HG03097 (cell line): ENCODE results near the gene SUPT3H.
"Not testable (repeated sequence)": the region's sequence is repeated elsewhere in the genome, so short reads cannot be mapped to it uniquely, and the experiment has no call there.

ENCODE experiments used
- ATAC-seq: cut with Tn5 transposase; IDR thresholded peaks from one replicate; pipeline ENCODE4 v1.9.1; 2021; ENCODE audit not compliant: unreplicated experiment, low FRiP score

Gene SUPT3H

DNA sequence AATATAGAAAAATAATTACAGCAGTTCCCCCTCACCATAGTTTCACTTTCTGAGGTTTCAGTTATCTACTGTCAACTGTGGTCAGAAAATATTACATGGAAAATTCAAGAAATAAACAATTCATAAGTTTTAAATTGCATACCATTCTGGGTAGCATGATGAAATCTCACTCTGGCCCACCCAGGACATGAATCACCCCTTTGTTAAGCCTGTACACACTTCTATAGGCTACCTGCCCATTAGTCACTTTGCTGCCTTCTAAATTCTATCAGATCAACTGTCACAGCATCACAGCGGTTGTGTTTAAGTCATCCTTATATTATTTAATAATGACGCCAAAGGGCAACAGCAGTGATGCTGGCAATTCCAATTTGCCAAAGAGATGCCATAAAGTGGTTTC lies 189.9 kb downstream of the SUPT3H start:
- no peak for ATAC-seq

DNA sequence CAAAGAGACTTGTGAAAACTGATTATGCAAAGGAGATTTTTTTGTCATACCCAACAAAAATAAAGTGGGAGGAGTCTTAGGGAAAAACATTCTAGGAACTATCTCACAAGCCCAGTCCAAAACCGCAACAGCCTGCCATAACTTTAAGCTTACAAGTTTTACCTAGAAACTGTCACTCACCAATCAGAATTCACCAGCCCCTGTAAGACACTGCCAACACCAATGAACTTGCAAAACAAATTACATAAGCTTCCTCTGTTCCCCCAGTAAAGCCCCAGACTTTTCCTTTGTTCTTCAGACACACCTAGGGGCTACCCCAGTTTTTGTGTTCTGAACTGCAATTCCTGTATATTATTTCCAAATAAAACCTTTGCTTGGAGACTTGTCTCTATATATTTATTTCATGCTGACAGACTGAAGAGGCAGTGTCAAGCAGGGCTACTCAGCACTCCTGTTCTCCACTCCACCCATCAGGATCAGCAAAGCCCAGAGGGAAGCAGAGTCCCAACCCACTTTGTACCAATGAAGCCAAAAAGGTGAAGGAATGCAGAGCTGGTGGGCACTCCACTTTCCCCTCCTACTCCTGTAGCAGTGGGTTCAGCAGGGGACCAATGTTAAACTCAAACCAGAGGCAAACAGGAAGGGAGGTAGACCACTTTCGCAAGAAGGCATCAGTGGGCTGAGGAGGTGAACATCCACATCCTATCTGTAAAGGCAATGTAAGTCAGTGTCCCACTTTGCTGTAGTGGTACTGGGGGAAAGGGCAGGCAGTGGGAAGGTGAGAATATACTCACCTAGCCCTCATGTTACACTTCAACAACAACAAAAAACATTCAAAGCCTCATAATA lies 192.1 kb downstream of the SUPT3H start:
- no peak for ATAC-seq

DNA sequence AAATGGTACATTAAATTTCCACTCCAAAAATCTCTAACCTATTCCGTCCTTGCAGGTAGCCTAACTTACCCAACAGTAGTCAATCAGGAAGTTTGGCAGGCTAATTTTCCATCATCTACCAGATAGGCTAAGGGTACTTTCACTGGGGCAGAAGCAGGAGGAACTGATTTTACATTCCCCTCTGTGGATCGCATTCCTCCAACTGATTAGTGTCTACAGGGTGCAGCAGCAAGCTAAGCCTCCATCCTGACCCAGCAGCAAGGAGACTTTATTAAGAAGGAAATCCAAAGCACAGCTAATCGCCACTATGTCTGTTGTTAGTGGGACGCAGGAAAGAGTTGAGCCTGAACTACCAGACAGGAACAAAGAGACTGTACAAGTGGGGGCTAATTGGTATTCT lies 192.8 kb downstream of the SUPT3H start:
- no peak for ATAC-seq

DNA sequence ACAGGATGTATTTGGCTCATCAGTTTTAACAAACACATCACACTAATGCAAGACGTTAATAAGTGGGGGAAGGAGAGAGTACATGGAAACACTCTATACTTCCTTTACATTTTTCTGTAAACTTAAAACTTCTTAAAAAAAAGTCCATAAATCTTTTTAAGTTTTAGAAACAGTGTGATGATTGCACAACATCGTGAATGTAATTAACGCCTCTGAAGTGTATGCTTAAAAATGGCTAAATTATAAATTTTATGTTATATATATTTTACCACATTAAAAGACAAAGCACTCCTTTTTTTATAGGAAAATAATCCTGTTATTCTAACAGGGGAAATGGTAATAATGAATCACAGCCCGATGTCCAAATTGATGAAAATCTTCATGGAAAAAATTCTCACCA lies 193.7 kb downstream of the SUPT3H start:
- ATAC-seq = no peak

DNA sequence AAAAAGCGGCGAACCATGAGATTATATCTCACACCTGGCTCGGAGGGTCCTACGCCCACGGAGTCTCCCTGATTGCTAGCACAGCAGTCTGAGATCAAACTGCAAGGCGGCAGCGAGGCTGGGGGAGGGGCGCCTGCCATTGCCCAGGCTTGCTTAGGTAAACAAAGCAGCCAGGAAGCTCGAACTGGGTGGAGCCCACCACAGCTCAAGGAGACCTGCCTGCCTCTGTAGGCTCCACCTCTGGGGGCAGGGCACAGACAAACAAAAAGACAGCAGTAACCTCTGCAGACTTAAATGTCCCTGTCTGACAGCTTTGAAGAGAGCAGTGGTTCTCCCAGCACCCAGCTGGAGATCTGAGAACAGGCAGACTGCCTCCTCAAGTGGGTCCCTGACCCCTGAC lies 201.4 kb downstream of the SUPT3H start:
- not testable (repeated sequence) for ATAC-seq

DNA sequence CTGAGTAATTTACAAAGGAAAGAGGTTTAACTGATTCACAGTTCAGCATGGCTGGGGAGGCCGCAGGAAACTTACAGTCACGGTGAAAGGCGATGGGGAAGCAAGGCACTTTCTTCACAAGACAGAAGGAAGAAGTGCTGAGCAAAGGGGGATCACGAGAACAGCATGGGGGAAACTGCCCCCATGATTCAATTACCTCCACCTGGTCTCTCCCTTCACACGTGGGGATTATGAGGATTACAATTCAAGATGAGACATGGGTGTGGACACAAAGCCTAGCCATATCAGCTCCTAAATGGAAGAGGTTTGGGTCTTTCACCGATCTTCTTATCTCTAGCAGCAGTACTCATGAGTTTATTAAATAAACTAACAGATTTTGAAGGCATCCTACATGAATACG lies 202.5 kb downstream of the SUPT3H start:
- ATAC-seq = no peak

DNA sequence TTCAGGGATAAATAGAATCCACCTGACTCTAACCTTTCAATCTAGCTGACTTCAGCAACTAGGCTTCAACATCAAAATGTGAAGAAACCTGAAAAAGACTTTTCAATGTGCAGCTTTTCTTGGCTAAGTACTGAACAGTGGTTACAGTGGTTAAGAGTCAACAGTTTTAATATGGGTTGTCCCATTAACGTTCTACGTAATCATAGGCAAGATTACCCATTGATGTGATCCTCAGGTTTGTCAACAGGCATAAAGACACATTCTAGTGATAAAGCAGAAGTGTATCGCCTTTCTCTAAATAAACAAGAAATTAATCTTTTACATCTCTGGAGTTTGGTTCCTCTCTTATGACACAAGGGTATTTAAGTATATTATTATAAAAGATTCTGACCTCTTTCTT lies 203.7 kb downstream of the SUPT3H start:
- ATAC-seq = no peak

DNA sequence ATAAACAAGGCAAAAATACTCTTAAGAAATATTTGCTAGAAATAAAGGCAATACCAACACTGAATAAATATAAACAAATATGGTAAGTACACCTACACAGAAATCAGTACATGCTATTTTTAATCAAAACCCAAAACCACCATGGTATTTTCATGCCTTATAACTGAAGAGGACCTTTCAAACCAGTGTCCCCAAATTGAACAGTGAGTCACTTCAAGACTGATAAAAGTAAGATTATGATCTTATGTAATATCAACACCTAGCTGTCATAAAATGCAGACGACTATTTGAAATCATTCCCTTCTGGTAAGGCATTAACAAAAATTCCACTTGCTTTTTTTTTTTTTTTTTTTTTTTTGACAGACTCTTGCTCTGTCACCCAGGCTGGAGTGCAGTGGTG lies 206.4 kb downstream of the SUPT3H start:
- no peak for ATAC-seq

DNA sequence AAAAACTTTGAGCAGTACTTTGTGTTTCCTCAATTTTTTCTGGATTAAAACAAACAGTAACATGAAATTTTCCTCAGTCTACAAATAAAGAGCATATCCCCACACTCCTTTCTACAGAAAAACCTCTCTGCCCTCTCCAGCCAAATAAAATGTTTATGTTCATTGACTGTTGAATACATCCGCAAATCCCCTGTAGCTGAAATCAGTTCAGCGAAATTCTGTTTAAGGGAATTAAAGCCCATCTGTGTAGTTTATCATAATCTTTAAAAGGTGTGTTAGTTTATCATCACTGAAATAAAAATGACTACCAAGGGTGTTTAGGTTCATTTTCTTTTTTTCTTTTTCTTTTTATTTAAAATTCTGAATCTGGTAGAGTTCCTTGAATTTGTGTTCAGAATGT lies 207.4 kb downstream of the SUPT3H start:
- no peak for ATAC-seq

DNA sequence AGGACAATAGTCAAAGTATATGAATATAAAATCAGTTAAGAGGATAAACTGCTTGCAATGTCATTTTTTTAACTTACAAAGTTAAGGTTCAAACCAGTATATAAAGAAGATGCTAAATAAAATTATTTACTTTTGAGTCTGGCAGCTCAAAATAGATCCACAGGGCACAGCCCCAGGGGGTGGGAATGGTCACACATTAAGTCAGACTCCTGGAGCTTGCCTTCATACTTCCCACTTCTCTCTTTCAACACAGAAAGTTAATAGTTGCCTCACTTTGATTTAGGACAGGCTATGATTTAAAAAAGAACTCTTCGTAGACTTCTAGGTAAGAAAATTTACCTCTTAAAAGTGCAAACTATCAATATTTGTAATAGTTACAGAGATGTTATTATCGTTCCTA lies 207.9 kb downstream of the SUPT3H start:
- ATAC-seq = no peak

DNA sequence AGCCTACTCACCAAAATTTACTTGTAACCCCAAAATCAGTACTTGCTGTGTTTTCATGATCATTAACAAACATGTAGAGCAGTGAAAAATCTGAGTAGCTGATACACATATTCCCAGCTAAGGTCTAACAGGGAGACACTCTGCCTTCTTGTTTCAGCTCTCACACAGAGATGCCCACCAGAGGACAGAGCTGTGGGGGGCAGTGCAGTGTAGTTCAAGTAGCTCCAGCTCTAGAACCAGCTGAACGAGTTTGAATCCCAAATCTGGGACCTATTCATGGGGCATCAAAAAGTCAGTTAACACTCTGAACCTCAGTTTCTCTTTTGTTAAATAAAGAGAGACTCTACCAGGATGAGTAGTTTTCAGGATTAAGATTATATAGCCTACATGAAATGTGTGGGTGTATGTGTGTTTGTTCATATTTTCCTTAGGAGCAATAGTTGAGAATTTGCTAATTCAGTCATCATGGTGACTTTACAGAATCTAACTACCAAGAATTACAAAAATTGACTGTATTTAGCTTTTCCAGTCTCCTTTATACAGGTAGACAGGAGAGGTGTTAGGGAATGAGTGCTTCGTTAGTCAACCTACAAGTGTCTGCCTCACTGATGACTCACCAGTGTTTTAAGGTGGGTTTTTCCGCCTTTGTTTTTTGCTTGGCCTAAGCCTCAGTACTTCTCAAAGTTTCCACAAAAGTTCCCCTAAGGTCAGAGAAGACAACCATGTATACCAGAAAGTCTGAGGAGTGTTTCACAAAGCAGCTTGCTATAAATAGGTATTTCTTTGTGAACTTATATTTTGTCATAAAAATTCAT lies 213.6 kb downstream of the SUPT3H start:
- no peak for ATAC-seq

DNA sequence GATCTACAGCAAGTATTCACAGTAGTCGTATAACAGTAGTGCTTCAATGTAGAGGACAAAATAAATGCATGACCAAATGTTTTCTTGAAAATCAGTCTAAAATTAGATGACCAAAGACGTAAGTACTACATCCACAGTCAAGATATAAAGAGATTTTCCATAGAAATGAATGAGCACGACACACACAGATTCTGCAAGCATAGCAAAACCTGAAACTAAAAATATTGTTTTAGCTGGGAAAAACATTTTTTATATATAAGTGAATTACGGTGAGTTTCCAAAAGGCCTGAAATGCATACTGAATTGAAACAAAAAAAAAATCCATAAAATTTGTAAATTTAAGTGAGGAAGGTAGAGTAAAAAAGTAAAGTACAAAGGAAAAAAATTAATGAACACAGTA lies 217.4 kb downstream of the SUPT3H start:
- ATAC-seq = no peak

DNA sequence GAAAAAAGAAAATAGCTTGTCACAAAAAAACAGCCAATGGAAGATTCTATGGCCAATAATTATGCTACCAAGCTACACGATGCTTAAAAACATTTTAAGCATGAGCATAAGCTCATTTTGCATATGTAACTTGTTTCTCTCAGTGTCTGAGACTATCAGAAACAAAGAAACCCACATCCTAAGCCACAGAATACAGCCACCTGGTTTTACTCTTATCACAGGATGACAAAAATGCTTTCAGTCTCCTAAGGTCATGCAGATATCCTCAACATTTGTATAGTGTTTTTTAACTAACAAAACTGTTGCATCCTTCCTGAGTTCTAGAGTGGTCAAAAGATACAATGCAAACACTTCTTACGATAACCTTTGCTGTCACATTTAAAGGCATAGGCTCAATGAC lies 221.7 kb downstream of the SUPT3H start:
- peak; percentile 96 for ATAC-seq

DNA sequence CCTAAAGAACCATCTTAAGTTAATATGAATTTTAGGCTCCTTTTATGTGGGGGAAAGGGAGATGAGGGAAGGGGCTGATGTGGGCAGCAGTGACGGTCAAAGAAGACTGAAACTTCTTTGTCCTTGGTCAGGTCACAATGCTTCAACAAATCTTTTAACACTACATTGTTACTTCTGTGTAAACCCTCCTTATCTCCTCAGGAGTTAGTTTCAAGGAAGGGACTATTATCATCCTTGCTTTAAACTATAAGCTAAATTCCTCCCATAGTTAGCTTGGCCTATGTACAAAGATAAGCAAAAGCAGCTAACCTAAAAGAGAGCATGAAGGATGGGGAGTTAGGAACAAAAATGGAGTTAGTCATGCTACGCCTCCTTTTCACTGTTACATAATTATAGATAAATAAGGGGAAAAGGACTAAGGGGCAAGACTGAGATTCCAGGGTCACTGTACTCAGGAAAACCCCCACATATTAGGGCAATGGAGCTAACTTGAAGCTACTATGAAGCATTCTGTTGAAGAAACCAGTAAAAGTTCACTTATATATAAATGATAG lies 222.3 kb downstream of the SUPT3H start:
- ATAC-seq = no peak

DNA sequence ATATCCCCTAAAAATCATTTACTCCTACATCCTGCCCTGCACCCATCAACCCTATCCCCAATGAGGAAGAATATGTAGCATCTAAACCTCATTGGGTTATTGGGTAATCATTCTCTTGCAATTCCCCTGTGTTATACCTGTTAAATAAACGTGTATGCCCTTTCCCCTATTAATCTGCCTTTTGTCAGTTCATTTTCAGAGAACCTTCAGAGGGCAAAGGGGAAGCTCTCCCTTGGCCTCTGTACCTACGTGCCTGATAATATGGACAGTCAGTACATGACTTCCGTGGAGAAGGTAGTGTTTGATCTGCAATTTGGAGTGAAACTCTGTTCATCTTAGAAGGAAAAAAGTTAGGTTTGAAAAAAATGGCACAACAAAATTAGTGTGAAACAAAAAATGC lies 223.1 kb downstream of the SUPT3H start:
- ATAC-seq = no peak

DNA sequence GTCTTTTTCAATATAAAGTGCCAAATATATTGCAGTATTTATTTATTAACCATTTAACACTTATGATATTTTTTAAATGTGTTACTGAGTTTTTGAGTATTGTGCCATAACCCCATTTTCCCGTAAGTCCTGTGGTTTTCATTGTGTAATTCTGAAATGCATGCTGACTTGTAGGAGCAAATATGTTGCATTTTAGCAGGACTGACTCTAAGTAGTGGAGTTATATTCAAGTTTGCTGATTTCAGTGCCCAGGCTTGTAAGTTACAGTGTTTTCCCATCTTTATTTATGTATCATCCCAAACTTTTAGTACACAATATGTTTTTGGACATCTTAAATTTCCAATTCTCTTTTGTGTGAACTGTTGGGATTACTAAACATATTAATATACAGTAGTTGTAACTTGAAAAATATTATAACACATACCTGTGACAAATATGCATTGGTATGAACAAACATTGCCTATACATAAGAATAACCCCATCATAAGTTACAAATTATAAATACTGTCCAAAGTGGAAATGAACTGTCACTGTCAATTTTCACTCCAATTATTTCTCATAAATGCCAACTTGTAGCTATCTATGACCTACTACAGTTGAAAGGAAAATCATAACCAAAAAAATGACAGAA lies 228.9 kb downstream of the SUPT3H start:
- ATAC-seq = no peak

DNA sequence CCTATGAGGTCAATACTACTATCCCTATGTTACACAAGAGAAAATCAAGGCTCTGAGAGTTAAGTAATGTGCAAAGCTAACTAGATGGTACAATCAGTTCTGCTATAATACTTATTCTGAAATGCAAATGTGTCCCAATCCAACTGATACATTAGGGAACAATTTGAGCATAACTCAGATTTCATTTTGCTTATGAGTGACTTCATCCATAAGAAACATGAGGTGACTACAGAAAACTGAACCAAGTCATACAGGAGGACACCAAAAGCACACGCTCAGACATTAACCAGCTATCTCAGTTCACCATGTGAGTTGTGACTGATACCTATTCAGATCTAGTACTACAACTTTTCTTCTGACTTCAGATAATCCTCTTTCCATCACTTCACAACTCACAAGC lies 229.5 kb downstream of the SUPT3H start:
- no peak for ATAC-seq

DNA sequence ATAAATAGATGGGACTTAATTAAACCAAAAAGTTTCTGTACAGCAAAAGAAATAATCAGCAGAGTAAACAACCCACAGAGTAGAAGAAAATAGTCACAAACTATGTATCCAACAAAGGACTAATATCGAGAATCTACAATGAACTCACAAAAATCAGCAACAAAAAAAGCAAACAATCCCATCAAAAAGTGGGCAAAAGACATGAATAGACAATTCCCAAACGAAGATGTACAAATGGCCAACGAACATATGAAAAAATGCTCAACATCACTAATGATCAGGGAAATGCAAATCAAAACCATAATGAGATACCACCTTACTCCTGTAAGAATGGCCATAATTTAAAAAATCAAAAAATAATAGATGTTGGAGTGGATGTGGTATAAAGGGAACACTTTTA lies 232.1 kb downstream of the SUPT3H start:
- not testable (repeated sequence) for ATAC-seq

DNA sequence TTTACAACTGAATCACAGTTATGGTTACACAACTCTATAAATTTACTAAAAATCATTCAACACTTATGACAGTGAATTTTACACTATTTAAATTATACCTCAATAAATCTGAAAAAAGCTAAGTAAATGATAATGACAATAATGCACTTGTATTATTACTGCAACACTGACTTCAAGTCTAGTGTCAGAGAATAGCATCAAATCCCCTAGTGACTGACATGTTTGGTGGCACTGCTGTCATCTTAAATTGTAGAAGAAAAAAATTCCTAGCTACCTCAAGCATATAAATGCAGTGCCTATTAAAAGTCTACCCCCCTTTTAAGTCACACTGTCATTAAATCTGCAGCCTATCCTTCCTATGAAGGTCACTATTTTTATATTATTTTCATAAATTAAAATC lies 239.0 kb downstream of the SUPT3H start:
- no peak for ATAC-seq

DNA sequence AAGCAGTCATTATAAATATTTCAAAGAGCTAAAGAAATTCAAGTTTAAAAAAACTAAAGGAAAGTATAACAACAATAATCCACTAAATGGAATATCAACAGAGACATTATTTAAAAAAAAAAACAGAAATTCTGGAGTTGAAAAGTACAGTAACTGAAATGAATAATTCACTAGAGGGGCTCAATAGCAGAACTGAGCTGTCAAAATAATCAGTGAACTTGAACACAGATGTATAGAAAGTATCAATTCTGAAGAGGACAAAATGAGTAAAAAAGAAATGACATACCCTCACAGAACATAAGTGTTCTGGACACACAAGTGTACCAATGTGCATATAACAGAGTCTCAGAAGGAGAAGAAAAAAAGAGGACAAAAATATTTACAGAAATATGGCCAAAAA lies 241.2 kb downstream of the SUPT3H start:
- no peak for ATAC-seq

DNA sequence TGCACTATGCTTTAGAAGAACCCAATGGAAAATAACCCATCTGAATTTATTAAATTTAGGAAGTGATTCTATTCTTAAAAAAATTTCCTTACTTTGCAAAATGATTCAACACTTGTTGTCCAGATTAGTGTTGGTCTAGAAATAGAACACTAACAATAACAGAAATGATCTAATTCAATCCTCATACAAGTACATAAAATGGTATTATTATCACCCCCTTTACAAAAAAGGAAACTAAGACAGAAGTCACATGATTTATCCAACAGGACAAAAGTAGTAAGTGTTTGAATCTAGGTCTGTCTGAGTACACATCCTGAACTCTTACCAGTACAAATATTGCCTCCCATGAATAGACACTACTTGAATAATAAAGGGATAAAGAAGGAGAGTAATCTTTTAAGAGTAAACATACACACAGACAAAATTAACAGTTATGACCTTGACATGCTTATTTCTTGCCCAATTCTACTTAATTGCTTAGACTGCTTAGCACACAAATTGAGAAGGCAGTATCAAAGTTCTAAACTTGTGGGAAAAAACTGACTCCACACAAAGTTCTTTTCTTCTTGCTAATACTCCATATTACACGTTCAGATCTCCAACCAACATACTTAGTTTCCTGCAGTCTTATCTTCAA lies 245.0 kb downstream of the SUPT3H start:
- no peak for ATAC-seq
